MM.1S (cell line): ENCODE measurements around the gene ARPC5L.

Experiments
- DNase-seq: peaks from one replicate; pipeline ENCODE4 v3.0.0-alpha.2; 2015
- H2AFZ ChIP-seq: fragments of 300-600 bp; sonication (generic); 2 replicates; pipeline ENCODE4 v1.6.0; 2016; ENCODE audit warnings: antibody characterized with exemption, low read length
- H3F3A ChIP-seq: fragments of 300-600 bp; sonication (generic); 2 replicates; pipeline ENCODE4 v1.6.1; 2016; ENCODE audit warnings: mild to moderate bottlenecking, antibody characterized with exemption, low read length, moderate library complexity, mixed read lengths; ENCODE audit not compliant: insufficient read depth
- H3K27ac ChIP-seq: fragments of 300-600 bp; sonication (generic); 2 replicates; pipeline ENCODE4 v1.5.1; 2016; ENCODE audit warnings: mild to moderate bottlenecking, low read length
- H3K27me3 ChIP-seq: fragments of 300-600 bp; sonication (generic); replicated peaks from 2 replicates; pipeline ENCODE4 v1.6.0; 2016; ENCODE audit warnings: low read length; ENCODE audit not compliant: insufficient read depth
- H3K36me3 ChIP-seq: fragments of 300-600 bp; sonication (generic); replicated peaks from 2 replicates; pipeline ENCODE4 v1.6.1; 2016; ENCODE audit warnings: mild to moderate bottlenecking, low read length, mixed read lengths; ENCODE audit not compliant: insufficient read depth
- H3K4me1 ChIP-seq: fragments of 300-600 bp; sonication (generic); 2 replicates; pipeline ENCODE4 v1.6.1; 2016; ENCODE audit warnings: low read length, mixed read lengths
- H3K4me2 ChIP-seq: fragments of 300-600 bp; sonication (generic); 2 replicates; pipeline ENCODE4 v1.6.0; 2016; ENCODE audit warnings: low read depth, low read length
- H3K4me3 ChIP-seq: fragments of 300-600 bp; sonication (generic); 2 replicates; pipeline ENCODE4 v1.5.1; 2016; ENCODE audit warnings: low read length, mixed read lengths
- H3K79me2 ChIP-seq: fragments of 300-600 bp; sonication (generic); 2 replicates; pipeline ENCODE4 v1.6.1; 2016; ENCODE audit warnings: mixed run types, low read length, mixed read lengths
- H3K9ac ChIP-seq: fragments of 300-600 bp; sonication (generic); 2 replicates; pipeline ENCODE4 v1.6.1; 2016; ENCODE audit warnings: low read length, mixed read lengths
- H3K9me2 ChIP-seq: fragments of 300-600 bp; sonication (generic); replicated peaks from 2 replicates; pipeline ENCODE4 v1.6.1; 2016; ENCODE audit warnings: mild to moderate bottlenecking, low read length, mixed read lengths; ENCODE audit not compliant: insufficient read depth
- H3K9me3 ChIP-seq: fragments of 300-600 bp; sonication (generic); replicated peaks from 2 replicates; pipeline ENCODE4 v1.6.1; 2016; ENCODE audit warnings: mild to moderate bottlenecking, low read length, mixed read lengths; ENCODE audit not compliant: insufficient read depth
- H4K20me1 ChIP-seq: fragments of 300-600 bp; sonication (generic); 2 replicates; pipeline ENCODE4 v1.6.1; 2016; ENCODE audit warnings: mild to moderate bottlenecking, low read length, moderate library complexity, mixed read lengths; ENCODE audit not compliant: insufficient read depth
- CTCF ChIP-seq: fragments of 300-600 bp; sonication (generic); IDR thresholded peaks from 2 replicates; pipeline ENCODE4 v1.5.1; 2016; ENCODE audit warnings: antibody characterized with exemption, low read length, mixed read lengths
- EZH2 ChIP-seq: fragments of 300-600 bp; sonication (generic); optimal IDR thresholded peaks from 2 replicates; pipeline ENCODE3; 2017; ENCODE audit warnings: low read depth, mild to moderate bottlenecking, antibody characterized with exemption, low read length, mixed read lengths
- EZH2phosphoT487 ChIP-seq: fragments of 300-600 bp; sonication (generic); IDR thresholded peaks from 2 replicates; pipeline ENCODE4 v1.6.1; 2018; ENCODE audit warnings: antibody characterized with exemption, low read length

Gene ARPC5L

GRCh38 chr9:124884376-124884775, 22.4 kb downstream of the ARPC5L start:
- H3K9me3 ChIP-seq, result no peaks in the 10 kb centered on the region
- H3K4me3 ChIP-seq, result no peak overlapping the region
- H3F3A ChIP-seq, result peaks cover 5% of the 10 kb centered on the region
- DNase-seq, result no peak
- no peaks in the 10 kb centered on the region for H3K79me2 ChIP-seq
- H3K4me1 ChIP-seq, result no peaks in the 10 kb centered on the region
- TF ChIP-seq CTCF, result no peak
- TF ChIP-seq EZH2phosphoT487, result no peak
- no peak for TF ChIP-seq EZH2
- H3K27ac ChIP-seq, result no peak overlapping the region
- H2AFZ ChIP-seq, result no peak overlapping the region
- no peaks in the 10 kb centered on the region for H3K36me3 ChIP-seq
- no peaks in the 10 kb centered on the region for H4K20me1 ChIP-seq
- no peak overlapping the region for H3K4me2 ChIP-seq
- H3K9me2 ChIP-seq, result no peaks in the 10 kb centered on the region
- H3K27me3 ChIP-seq, result no peaks in the 10 kb centered on the region
- no peak overlapping the region for H3K9ac ChIP-seq

GRCh38 chr9:124885551-124885950, 23.6 kb downstream of the ARPC5L start:
- no peaks in the 10 kb centered on the region; the same call in 1 of the 2 replicates for H3K36me3 ChIP-seq
- H3K4me3 ChIP-seq, result no peak overlapping the region
- no peaks in the 10 kb centered on the region for H4K20me1 ChIP-seq
- H3F3A ChIP-seq, result no peaks in the 10 kb centered on the region
- no peaks in the 10 kb centered on the region for H3K79me2 ChIP-seq
- no peak overlapping the region for H2AFZ ChIP-seq
- H3K9me3 ChIP-seq, result no peaks in the 10 kb centered on the region
- DNase-seq, result no peak
- H3K27ac ChIP-seq, result no peak overlapping the region
- TF ChIP-seq CTCF, result no peak
- TF ChIP-seq EZH2, result no peak
- no peak for TF ChIP-seq EZH2phosphoT487
- H3K9me2 ChIP-seq, result no peaks in the 10 kb centered on the region
- H3K9ac ChIP-seq, result no peak overlapping the region
- no peaks in the 10 kb centered on the region for H3K27me3 ChIP-seq
- no peaks in the 10 kb centered on the region for H3K4me1 ChIP-seq
- no peak overlapping the region for H3K4me2 ChIP-seq

- Histone ChIP-seq H3K36me3 (no peaks in the 10 kb centered on the region; the same call in 1 of the 2 replicates), H3K27me3 (no peaks in the 10 kb centered on the region)
These were observed 24.5 kb downstream of the ARPC5L start for GRCh38 chr9:124886461-124886860.

More at GRCh38 chr9:124886461-124886860, 24.5 kb downstream of the ARPC5L start:
- H3K9me2 ChIP-seq, result no peaks in the 10 kb centered on the region
- TF ChIP-seq EZH2 (no peak), CTCF (no peak), EZH2phosphoT487 (no peak)
- no peaks in the 10 kb centered on the region for H3K79me2 ChIP-seq
- H4K20me1 ChIP-seq, result no peaks in the 10 kb centered on the region
- H3K4me3 ChIP-seq, result no peak overlapping the region
- DNase-seq, result no peak
- H2AFZ ChIP-seq, result no peak overlapping the region
- H3K27ac ChIP-seq, result no peak overlapping the region
- H3F3A ChIP-seq, result no peaks in the 10 kb centered on the region
- no peaks in the 10 kb centered on the region for H3K4me1 ChIP-seq
- no peak overlapping the region for H3K9ac ChIP-seq
- no peaks in the 10 kb centered on the region for H3K9me3 ChIP-seq
- H3K4me2 ChIP-seq, result no peak overlapping the region
